PC-9 (cell line): ENCODE measurements around the gene PRF1.

ENCODE experiments used
- CTCF ChIP-seq: fragments of 200-600 bp; sonication (generic); conservative IDR thresholded peaks from 2 replicates; pipeline ENCODE4 v1.6.1; 2017; ENCODE audit warnings: mixed run types, antibody characterized with exemption, mild to moderate bottlenecking, moderate library complexity
- EZH2 ChIP-seq: fragments of 200-600 bp; sonication (generic); IDR thresholded peaks from 2 replicates; pipeline ENCODE4 v1.8.0; 2017; ENCODE audit warnings: antibody characterized with exemption, low read depth

- no peak for TF ChIP-seq CTCF
- TF ChIP-seq EZH2, result no peak
Observed at GRCh38 chr10:70647086-70647485, 44.5 kb upstream of the PRF1 start.
